PC-9 (cell line): Measurements from ENCODE around the gene ING1. TPM values are rescaled to one million over a fixed set of nuclear protein-coding genes. Genes with fewer than 3 reads are reported as not detected.

Source experiments
- BruUV-seq: library from RNA; stranded (reverse); fragments of 400-500 nt; replicated peaks from 2 replicates; lab custom pipeline; 2021; lab: Mats Ljungman, UMichigan
- CTCF ChIA-PET: fragments of 300-600 bp; sonication (Branson Sonifier 250); formaldehyde crosslinking; loops from one replicate; lab custom pipeline; 2022; ENCODE audit warnings: antibody characterized with exemption; lab: Charles Lee
- POLR2A ChIA-PET: fragments of 300-600 bp; sonication (Branson Sonifier 250); formaldehyde crosslinking; loops from one replicate; lab custom pipeline; 2022; ENCODE audit warnings: antibody characterized with exemption; ENCODE audit not compliant: unreplicated experiment; lab: Charles Lee
- DNase-seq, 2 experiments: peaks; one replicate each; pipeline versions ENCODE4 v3.0.0 to v3.0.0-alpha.2; 2015 to 2022; ENCODE audit warnings: mixed read lengths in 1 of 2
- H2AFZ ChIP-seq: fragments of 200-600 bp; sonication (generic); 2 replicates; pipeline ENCODE4 v1.8.1; 2017; ENCODE audit warnings: antibody characterized with exemption
- H3F3A ChIP-seq: fragments of 200-600 bp; sonication (generic); 2 replicates; pipeline ENCODE4 v1.8.1; 2017; ENCODE audit warnings: antibody characterized with exemption, mild to moderate bottlenecking, low read depth; ENCODE audit not compliant: insufficient read depth
- H3K27ac ChIP-seq: fragments of 200-600 bp; sonication (generic); 2 replicates; pipeline ENCODE4 v1.6.1; 2016; ENCODE audit warnings: mixed run types
- H3K27me3 ChIP-seq: fragments of 200-600 bp; sonication (generic); 2 replicates; pipeline ENCODE4 v1.6.1; 2016; ENCODE audit warnings: low read depth, mixed run types; ENCODE audit not compliant: insufficient read depth
- H3K36me3 ChIP-seq: fragments of 200-600 bp; sonication (generic); 2 replicates; pipeline ENCODE4 v1.6.1; 2016; ENCODE audit warnings: low read depth, mixed run types
- H3K4me1 ChIP-seq: fragments of 200-600 bp; sonication (generic); replicated peaks from 2 replicates; pipeline ENCODE4 v1.6.1; 2016; ENCODE audit warnings: mixed run types; ENCODE audit not compliant: insufficient read depth
- H3K4me2 ChIP-seq: fragments of 200-600 bp; sonication (generic); 2 replicates; pipeline ENCODE4 v1.6.1; 2017; ENCODE audit warnings: mixed run types
- H3K4me3 ChIP-seq: fragments of 200-600 bp; sonication (generic); 2 replicates; pipeline ENCODE4 v1.6.1; 2016; ENCODE audit warnings: mixed run types
- H3K79me2 ChIP-seq: fragments of 200-600 bp; sonication (generic); 2 replicates; pipeline ENCODE4 v1.6.1; 2017; ENCODE audit warnings: low read depth, mixed run types
- H3K9me2 ChIP-seq: fragments of 200-600 bp; sonication (generic); 2 replicates; pipeline ENCODE4 v1.8.1; 2017; ENCODE audit warnings: mild to moderate bottlenecking; ENCODE audit not compliant: insufficient read depth
- H3K9me3 ChIP-seq: fragments of 200-600 bp; sonication (generic); 2 replicates; pipeline ENCODE4 v1.8.1; 2016; ENCODE audit warnings: low read depth; ENCODE audit not compliant: insufficient read depth
- H4K20me1 ChIP-seq: fragments of 200-600 bp; sonication (generic); 2 replicates; pipeline ENCODE4 v1.8.1; 2017; ENCODE audit not compliant: insufficient read depth
- CTCF ChIP-seq: fragments of 200-600 bp; sonication (generic); conservative IDR thresholded peaks from 2 replicates; pipeline ENCODE4 v1.6.1; 2017; ENCODE audit warnings: mixed run types, antibody characterized with exemption, mild to moderate bottlenecking, moderate library complexity
- EZH2 ChIP-seq: fragments of 200-600 bp; sonication (generic); IDR thresholded peaks from 2 replicates; pipeline ENCODE4 v1.8.0; 2017; ENCODE audit warnings: antibody characterized with exemption, low read depth
- intact Hi-C: fragments of 100-400 bp; cut with micrococcal nuclease; formaldehyde crosslinking; loops from one replicate; pipeline ENCODE4 v1.10.0; 2022; ENCODE audit not compliant: unreplicated experiment
- total RNA-seq: library from RNA; stranded (reverse); gene quantifications from 2 replicates; pipeline ENCODE4 v1.2.3, GENCODE V29; 2021

Gene ING1
- total RNA-seq, 1 experiment from 2014 or later, result 21.2 TPM

- intact Hi-C loops, result no loop called here
- no peaks in the 10 kb centered on the region for H4K20me1 ChIP-seq
- no peak overlapping the region for H2AFZ ChIP-seq
- H3K27ac ChIP-seq, result no peak overlapping the region
- H3K9me3 ChIP-seq, result peaks cover 12% of the 10 kb centered on the region; the same call in 1 of the 2 replicates
- DNase-seq, result no peak
- no peak overlapping the region for H3K4me2 ChIP-seq
- no peaks in the 10 kb centered on the region for H3F3A ChIP-seq
- no peaks in the 10 kb centered on the region for H3K36me3 ChIP-seq
- no peaks in the 10 kb centered on the region for H3K4me1 ChIP-seq
- H3K27me3 ChIP-seq, result no peaks in the 10 kb centered on the region
- H3K4me3 ChIP-seq, result no peak overlapping the region
- CTCF ChIA-PET, result no interaction called here
- H3K9me2 ChIP-seq, result no peaks in the 10 kb centered on the region
- H3K79me2 ChIP-seq, result no peaks in the 10 kb centered on the region
- TF ChIP-seq EZH2 (no peak), CTCF (no peak)
- BruUV-seq, result no TSS peak
- POLR2A ChIA-PET, result no interaction called here
These were observed 30.2 kb downstream of the ING1 start for GRCh38 chr13:110743687-110744086.

- Histone ChIP-seq H3K9me3 (peaks cover 17% of the 10 kb centered on the region; the same call in 1 of the 2 replicates), H3K4me3 (no peak overlapping the region), H3K36me3 (no peaks in the 10 kb centered on the region), H3K4me2 (no peak overlapping the region), H3K27ac (no peak overlapping the region), H3F3A (peaks cover 6% of the 10 kb centered on the region; the same call in 1 of the 2 replicates), H3K4me1 (no peaks in the 10 kb centered on the region), H3K27me3 (no peaks in the 10 kb centered on the region), H2AFZ (no peak overlapping the region), H4K20me1 (no peaks in the 10 kb centered on the region), H3K79me2 (no peaks in the 10 kb centered on the region), H3K9me2 (no peaks in the 10 kb centered on the region)
- ChIA-PET CTCF (interaction anchor here (0.7 kb wide), 1 partner anchor 38 kb away, joined by 4 read pairs; no protein-coding TSS in a partner anchor), POLR2A (no interaction called here)
- TF ChIP-seq CTCF, result no peak
- TF ChIP-seq EZH2, result no peak
- no TSS peak for BruUV-seq
- intact Hi-C loops, result no loop called here
- DNase-seq, result no peak
These were observed 32.9 kb downstream of the ING1 start for GRCh38 chr13:110746438-110746837.

- peaks cover 6% of the 10 kb centered on the region; the same call in 1 of the 2 replicates for H3F3A ChIP-seq
- no peak overlapping the region for H2AFZ ChIP-seq
- no peak for DNase-seq
- H3K9me3 ChIP-seq, result peaks cover 19% of the 10 kb centered on the region; the same call in 1 of the 2 replicates
- H3K4me1 ChIP-seq, result no peaks in the 10 kb centered on the region
- no peaks in the 10 kb centered on the region for H3K27me3 ChIP-seq
- CTCF ChIA-PET, result no interaction called here
- H4K20me1 ChIP-seq, result no peaks in the 10 kb centered on the region
- no TSS peak for BruUV-seq
- no peaks in the 10 kb centered on the region for H3K79me2 ChIP-seq
- no peak for TF ChIP-seq CTCF
- TF ChIP-seq EZH2, result no peak
- no peak overlapping the region for H3K4me3 ChIP-seq
- POLR2A ChIA-PET, result no interaction called here
- no peak overlapping the region for H3K4me2 ChIP-seq
- no peaks in the 10 kb centered on the region for H3K36me3 ChIP-seq
- intact Hi-C loops, result no loop called here
- H3K9me2 ChIP-seq, result no peaks in the 10 kb centered on the region
- H3K27ac ChIP-seq, result no peak overlapping the region
These were observed 34.8 kb downstream of the ING1 start for GRCh38 chr13:110748271-110748670.
